ENCODE results near the gene VAX1.
"Not testable (repeated sequence)": the region's sequence is repeated elsewhere in the genome, so short reads cannot be mapped to it uniquely, and the experiment has no call there.

- not testable (repeated sequence) for TF ChIP-seq ZNF274 (IDR thresholded peaks at IDR 0.05; ENCODE audit: low read depth, low read length); YY1 (IDR thresholded peaks at IDR 0.05; ENCODE audit: insufficient read depth, insufficient read length)
Measured at GRCh38 chr10:117126645-117127044, 11.4 kb downstream of the VAX1 start.
